Measurements from ENCODE around the gene CENPX.

- TF ChIP-seq ZNF747 (CRISPR knock-in tag; IDR thresholded peaks at IDR 0.05; ENCODE audit: borderline replicate concordance), result no peak
- TF ChIP-seq ZC3H4 (CRISPR knock-in tag; IDR thresholded peaks at IDR 0.05; ENCODE audit: borderline replicate concordance), result no peak
- no peak for TF ChIP-seq ZNF746 (CRISPR knock-in tag; IDR thresholded peaks at IDR 0.05)
- TF ChIP-seq PHF21A (CRISPR knock-in tag; IDR thresholded peaks at IDR 0.05), result no peak
Measured at GRCh38 chr17:82046903-82047302, 24.2 kb upstream of the CENPX start.

Measured in HepG2 (cell line).